Thyroid gland (tissue), 4 donors: Measurements from ENCODE around the gene ZNF346.

Experiments used
- CTCF ChIP-seq, 6 experiments: fragments of 200-600 bp in 3 of 6; fragments of 450-650 bp in 3 of 6; sonication (generic) in 3 of 6; IDR thresholded peaks; one replicate each; pipeline ENCODE4 v1.5.1; 2016 to 2019; ENCODE audit warnings: antibody characterized with exemption in 6 of 6, mild to moderate bottlenecking in 2 of 6, inconsistent platforms in 1 of 6, moderate library complexity in 1 of 6
- POLR2A ChIP-seq, 2 donors: fragments of 450-650 bp; IDR thresholded peaks; one replicate each; pipeline ENCODE4 v1.6.1; 2017; ENCODE audit warnings: antibody characterized with exemption in 2 of 2, mild to moderate bottlenecking in 2 of 2, moderate library complexity in 1 of 2

GRCh38 chr5:177036921-177037320, 14.4 kb downstream of the ZNF346 start:
- TF ChIP-seq CTCF (IDR thresholded peaks at IDR 0.05) (no peak), POLR2A (IDR thresholded peaks at IDR 0.05) (no peak)
